ENCODE measurements around the gene COL6A3.

- TF ChIP-seq CTCF (IDR thresholded peaks at IDR 0.05) (no peak), EZH2 (IDR thresholded peaks at IDR 0.05) (no peak)
These were observed 83.4 kb downstream of the COL6A3 start for GRCh38 chr2:237330541-237330940.

All from neural progenitor cell (in vitro differentiated cells).